WERI-Rb-1 (cell line): ENCODE measurements around the gene DSTN.
A peak's percentile ranks its signal among the peaks of the same experiment; 100 is the strongest.
"Not testable (repeated sequence)": the region's sequence is repeated elsewhere in the genome, so short reads cannot be mapped to it uniquely, and the experiment has no call there.

Source experiments
- DNase-seq: peaks from one replicate; pipeline ENCODE4 v3.0.0-alpha.2; 2020
- H3K27ac ChIP-seq: fragments of 250-450 bp; sonication (Bioruptor Pico); 2 replicates; pipeline ENCODE4 v1.5.1; 2020; ENCODE audit warnings: mild to moderate bottlenecking, moderate library complexity
- H3K27me3 ChIP-seq: fragments of 250-450 bp; sonication (Bioruptor Pico); 2 replicates; pipeline ENCODE4 v1.5.1; 2021; ENCODE audit warnings: mild to moderate bottlenecking, low read depth, moderate library complexity; ENCODE audit not compliant: insufficient read depth, severe bottlenecking
- H3K36me3 ChIP-seq: fragments of 250-450 bp; sonication (Bioruptor Pico); 2 replicates; pipeline ENCODE4 v1.5.1; 2020; ENCODE audit warnings: mild to moderate bottlenecking, moderate library complexity
- H3K4me3 ChIP-seq: 2 replicates; pipeline ENCODE4 v1.5.1; 2011; ENCODE audit warnings: low read depth, mild to moderate bottlenecking, control low read depth, low read length
- H3K9me3 ChIP-seq: fragments of 250-450 bp; sonication (Bioruptor Pico); 2 replicates; pipeline ENCODE4 v1.5.1; 2021; ENCODE audit warnings: mild to moderate bottlenecking, moderate library complexity; ENCODE audit not compliant: severe bottlenecking
- TF ChIP-seq, protein P1 (sequence below): IDR thresholded peaks from 2 replicates; pipeline ENCODE4 v1.5.1; 2011; ENCODE audit warnings: low read depth, mild to moderate bottlenecking, control low read depth, inconsistent platforms, low read length

DSTN gene

DNA sequence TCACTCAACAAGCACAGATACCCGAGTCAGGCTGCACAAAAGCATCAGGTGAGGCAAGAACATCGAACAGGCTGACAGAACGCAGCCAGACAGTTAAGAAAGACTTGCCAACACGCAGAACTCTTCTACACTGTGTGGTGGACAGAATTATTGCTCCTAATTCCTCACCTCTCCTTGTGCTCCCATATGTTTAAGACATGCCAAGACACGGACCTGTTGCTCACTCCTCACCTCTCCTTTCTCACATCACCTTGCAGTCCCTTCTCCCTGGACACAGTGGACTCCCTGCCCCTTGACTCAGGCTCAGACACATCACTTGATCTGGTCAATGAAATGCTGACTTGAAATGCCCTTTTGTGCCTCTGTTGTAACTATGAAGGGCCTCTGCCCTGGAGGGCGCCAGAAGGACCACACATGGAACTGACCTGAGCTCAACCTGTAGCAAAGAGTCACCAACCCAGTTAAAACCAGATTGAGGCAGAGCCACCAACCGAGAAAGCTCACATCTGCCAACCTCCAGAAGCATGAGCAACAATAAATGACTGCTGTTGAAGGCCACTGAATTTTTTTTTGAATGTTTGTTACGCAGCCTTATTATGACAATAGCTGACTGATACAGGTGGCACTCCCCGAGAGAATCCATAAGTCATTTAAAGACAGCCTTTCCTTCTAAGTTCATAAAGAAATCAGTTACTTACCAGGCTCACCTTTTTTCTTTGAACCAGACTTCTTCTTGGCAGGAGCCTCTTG, 88.2 kb downstream of the DSTN start:
- H3K36me3 ChIP-seq = peaks cover 16% of the 10 kb centered on the region
- no peak for DNase-seq
- peaks cover 6% of the 10 kb centered on the region for H3K9me3 ChIP-seq
- peak overlapping the region; percentile 62 for H3K27ac ChIP-seq
- no peaks in the 10 kb centered on the region for H3K27me3 ChIP-seq
- TF ChIP-seq, protein P1, sequence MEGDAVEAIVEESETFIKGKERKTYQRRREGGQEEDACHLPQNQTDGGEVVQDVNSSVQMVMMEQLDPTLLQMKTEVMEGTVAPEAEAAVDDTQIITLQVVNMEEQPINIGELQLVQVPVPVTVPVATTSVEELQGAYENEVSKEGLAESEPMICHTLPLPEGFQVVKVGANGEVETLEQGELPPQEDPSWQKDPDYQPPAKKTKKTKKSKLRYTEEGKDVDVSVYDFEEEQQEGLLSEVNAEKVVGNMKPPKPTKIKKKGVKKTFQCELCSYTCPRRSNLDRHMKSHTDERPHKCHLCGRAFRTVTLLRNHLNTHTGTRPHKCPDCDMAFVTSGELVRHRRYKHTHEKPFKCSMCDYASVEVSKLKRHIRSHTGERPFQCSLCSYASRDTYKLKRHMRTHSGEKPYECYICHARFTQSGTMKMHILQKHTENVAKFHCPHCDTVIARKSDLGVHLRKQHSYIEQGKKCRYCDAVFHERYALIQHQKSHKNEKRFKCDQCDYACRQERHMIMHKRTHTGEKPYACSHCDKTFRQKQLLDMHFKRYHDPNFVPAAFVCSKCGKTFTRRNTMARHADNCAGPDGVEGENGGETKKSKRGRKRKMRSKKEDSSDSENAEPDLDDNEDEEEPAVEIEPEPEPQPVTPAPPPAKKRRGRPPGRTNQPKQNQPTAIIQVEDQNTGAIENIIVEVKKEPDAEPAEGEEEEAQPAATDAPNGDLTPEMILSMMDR = no peak
- no peak overlapping the region for H3K4me3 ChIP-seq

DNA sequence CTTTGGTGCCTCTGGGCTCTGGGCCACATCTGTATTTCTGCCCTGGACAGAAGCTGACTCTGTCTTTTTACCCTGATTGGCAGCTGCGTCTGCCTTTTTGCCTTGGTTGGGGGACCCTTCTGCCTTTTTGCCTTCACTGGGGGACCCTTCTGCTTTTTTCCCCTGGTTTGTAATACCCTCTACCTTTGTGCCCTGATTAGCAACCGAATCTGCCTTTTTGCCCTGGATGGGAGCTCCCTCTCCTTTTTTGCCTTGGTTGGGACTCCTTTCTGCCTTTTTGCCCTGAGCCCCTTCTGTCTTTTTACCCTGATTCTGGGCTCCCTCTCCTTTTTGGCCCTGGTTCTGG, 88.7 kb downstream of the DSTN start:
- no peak for DNase-seq
- peaks cover 16% of the 10 kb centered on the region for H3K36me3 ChIP-seq
- peaks cover 6% of the 10 kb centered on the region for H3K9me3 ChIP-seq
- H3K27ac ChIP-seq = no peak overlapping the region
- TF ChIP-seq, protein P1 = no peak
- no peaks in the 10 kb centered on the region for H3K27me3 ChIP-seq
- no peak overlapping the region for H3K4me3 ChIP-seq

DNA sequence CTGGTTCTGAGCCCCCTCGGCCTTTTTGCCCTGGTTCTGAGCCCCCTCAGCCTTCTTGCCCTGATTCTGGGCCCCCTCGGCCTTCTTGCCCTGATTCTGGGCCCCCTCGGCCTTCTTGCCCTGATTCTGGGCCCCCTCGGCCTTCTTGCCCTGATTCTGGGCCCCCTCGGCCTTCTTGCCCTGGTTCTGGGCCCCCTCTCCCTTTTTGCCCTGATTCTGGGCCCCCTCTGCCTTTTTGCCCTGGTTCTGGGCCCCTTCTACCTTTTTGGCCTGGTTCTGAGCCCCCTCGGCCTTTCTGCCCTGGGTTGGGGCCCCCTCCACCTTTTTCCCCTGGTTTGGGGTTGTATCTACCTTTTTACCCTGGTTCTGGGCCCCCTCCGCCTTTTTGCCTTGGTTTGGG, 89.5 kb downstream of the DSTN start:
- DNase-seq = not testable (repeated sequence)

More for the DNA sequence above, 89.5 kb downstream of the DSTN start:
- H3K4me3 ChIP-seq, H3K27ac ChIP-seq, H3K27me3 ChIP-seq, H3K9me3 ChIP-seq: not testable (repeated sequence)
- H3K36me3 ChIP-seq = peaks cover 16% of the 10 kb centered on the region
